HL-60 (cell line): Measurements from ENCODE around the gene CHN2.
"Not testable (repeated sequence)": the region's sequence is repeated elsewhere in the genome, so short reads cannot be mapped to it uniquely, and the experiment has no call there.

Experiments used
- DNase-seq, 2 experiments: peaks; one replicate each; pipeline ENCODE4 v3.0.0-alpha.2; 2010 to 2020; ENCODE audit warnings: low read depth in 1 of 2, low spot score in 1 of 2
- H3K27ac ChIP-seq: fragments of 250-450 bp; sonication (Bioruptor Pico); replicated peaks from 2 replicates; pipeline ENCODE4 v1.5.1; 2020; ENCODE audit warnings: mild to moderate bottlenecking, moderate library complexity
- H3K27me3 ChIP-seq: fragments of 250-450 bp; sonication (Bioruptor Pico); 2 replicates; pipeline ENCODE4 v1.5.1; 2021; ENCODE audit warnings: mild to moderate bottlenecking, moderate library complexity; ENCODE audit not compliant: insufficient read depth, poor library complexity, severe bottlenecking
- H3K4me3 ChIP-seq: replicated peaks from 2 replicates; pipeline ENCODE4 v1.5.1; 2011; ENCODE audit warnings: mild to moderate bottlenecking, control low read depth, low read length; ENCODE audit not compliant: insufficient read depth
- CTCF ChIP-seq: IDR thresholded peaks from one replicate; pipeline ENCODE4 v1.5.1; 2011; ENCODE audit warnings: low read length, control low read depth, inconsistent platforms; ENCODE audit not compliant: insufficient read depth
- GABPA ChIP-seq: IDR thresholded peaks from 2 replicates; pipeline ENCODE4 v1.6.1; 2012; ENCODE audit warnings: low read depth
- POLR2AphosphoS5 ChIP-seq: IDR thresholded peaks from 2 replicates; pipeline ENCODE4 v1.6.1; 2012; ENCODE audit warnings: low read depth
- REST ChIP-seq: IDR thresholded peaks from 2 replicates; pipeline ENCODE4 v1.6.1; 2012; ENCODE audit warnings: low read depth; ENCODE audit not compliant: insufficient replicate concordance
- SPI1 ChIP-seq: IDR thresholded peaks from 2 replicates; pipeline ENCODE4 v1.6.1; 2012; ENCODE audit warnings: low read depth, mild to moderate bottlenecking, borderline replicate concordance

Gene CHN2

GRCh38 chr7:29523728-29524127 is 329.2 kb downstream of the CHN2 start:
- DNase-seq = no peak
- Histone ChIP-seq H3K4me3 (no peak overlapping the region), H3K27me3 (peaks cover 4% of the 10 kb centered on the region), H3K27ac (no peak overlapping the region)
- no peak for TF ChIP-seq GABPA
- TF ChIP-seq CTCF = no peak

GRCh38 chr7:29527505-29528108 is 333.0 kb downstream of the CHN2 start:
- Histone ChIP-seq H3K4me3 (no peak overlapping the region), H3K27ac (no peak overlapping the region), H3K27me3 (no peaks in the 10 kb centered on the region)
- no peak for DNase-seq
- TF ChIP-seq POLR2AphosphoS5 = no peak
- no peak for TF ChIP-seq SPI1
- no peak for TF ChIP-seq GABPA
- TF ChIP-seq CTCF = no peak
- TF ChIP-seq REST = no peak

- H3K4me3 ChIP-seq, DNase-seq: not testable (repeated sequence)
Measured at GRCh38 chr7:29528526-29528925, 334.0 kb downstream of the CHN2 start.

More at GRCh38 chr7:29528526-29528925, 334.0 kb downstream of the CHN2 start:
- H3K27me3 ChIP-seq, H3K27ac ChIP-seq: not testable (repeated sequence)
